ENCODE results near the gene CD4.

CD4 gene

DNA sequence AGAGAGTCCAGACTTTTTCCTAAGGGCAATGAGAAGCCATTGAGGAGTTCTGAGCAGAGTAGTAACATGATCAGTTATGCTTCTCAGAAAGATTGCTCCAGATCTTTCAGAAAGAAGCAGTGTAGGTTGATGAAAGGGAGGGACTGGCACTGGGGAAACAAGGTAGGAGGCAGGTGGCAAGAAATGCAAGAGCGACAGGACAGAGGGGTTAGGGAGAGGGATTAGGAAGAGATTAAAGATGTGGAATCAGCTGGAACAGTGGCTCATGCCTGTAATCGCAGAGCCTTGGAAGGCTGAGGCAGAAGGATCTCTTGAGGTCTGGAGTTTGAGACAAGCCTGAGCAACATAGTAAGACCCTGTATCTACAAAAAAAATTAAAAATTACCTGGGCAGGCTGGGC lies 58.3 kb downstream of the CD4 start:
- Histone ChIP-seq H3K4me2 (ENCODE audit: low read depth, low read length, poor library complexity, severe bottlenecking) (no peak overlapping the region), H3K9me3 (ENCODE audit: insufficient read depth, low read length) (no peaks in the 10 kb centered on the region), H3F3A (ENCODE audit: insufficient read depth) (peaks cover 9% of the 10 kb centered on the region; the same call in 1 of the 2 replicates), H3K4me3 (ENCODE audit: insufficient read depth, low read length, poor library complexity, severe bottlenecking) (no peak overlapping the region), H3K27me3 (ENCODE audit: low read length) (no peaks in the 10 kb centered on the region), H3K9ac (ENCODE audit: low read length) (no peak overlapping the region), H3K79me2 (ENCODE audit: insufficient read depth, low read length) (peaks cover 17% of the 10 kb centered on the region), H3K9me2 (replicated peaks; ENCODE audit: insufficient read depth, low read length) (no peaks in the 10 kb centered on the region), H2AFZ (ENCODE audit: low read depth, low read length, severe bottlenecking) (no peak overlapping the region), H3K27ac (ENCODE audit: low read depth, low read length) (no peak overlapping the region), H4K20me1 (ENCODE audit: low read depth, low read length) (no peaks in the 10 kb centered on the region), H3K36me3 (ENCODE audit: low read length) (no peaks in the 10 kb centered on the region)
- TF ChIP-seq CTCF (IDR thresholded peaks at IDR 0.05; ENCODE audit: insufficient read depth, low read length, poor library complexity, severe bottlenecking) (no peak), EZH2phosphoT487 (conservative IDR thresholded peaks at IDR 0.05; ENCODE audit: low read length) (no peak)

GRCh38 chr12:6849427-6849826 lies 60.1 kb downstream of the CD4 start:
- Histone ChIP-seq H3K9ac (ENCODE audit: low read length) (0 out of 2 replicates have a peak overlapping the region, but pooled peaks have one; percentile 93), H3K9me3 (ENCODE audit: insufficient read depth, low read length) (no peaks in the 10 kb centered on the region), H3K36me3 (ENCODE audit: low read length) (no peaks in the 10 kb centered on the region), H3F3A (ENCODE audit: insufficient read depth) (peaks cover 9% of the 10 kb centered on the region; the same call in 1 of the 2 replicates), H2AFZ (ENCODE audit: low read depth, low read length, severe bottlenecking) (no peak overlapping the region), H3K27me3 (ENCODE audit: low read length) (no peaks in the 10 kb centered on the region), H3K9me2 (replicated peaks; ENCODE audit: insufficient read depth, low read length) (no peaks in the 10 kb centered on the region), H3K79me2 (ENCODE audit: insufficient read depth, low read length) (peaks cover 34% of the 10 kb centered on the region), H4K20me1 (ENCODE audit: low read depth, low read length) (no peaks in the 10 kb centered on the region), H3K4me3 (ENCODE audit: insufficient read depth, low read length, poor library complexity, severe bottlenecking) (no peak overlapping the region), H3K4me2 (ENCODE audit: low read depth, low read length, poor library complexity, severe bottlenecking) (peak overlapping the region; percentile 73), H3K27ac (ENCODE audit: low read depth, low read length) (no peak overlapping the region)
- TF ChIP-seq CTCF (IDR thresholded peaks at IDR 0.05; ENCODE audit: insufficient read depth, low read length, poor library complexity, severe bottlenecking) (no peak), EZH2phosphoT487 (conservative IDR thresholded peaks at IDR 0.05; ENCODE audit: low read length) (no peak)

- Histone ChIP-seq H3F3A (ENCODE audit: insufficient read depth) (peaks cover 5% of the 10 kb centered on the region; the same call in 1 of the 2 replicates), H3K9me2 (replicated peaks; ENCODE audit: insufficient read depth, low read length) (no peaks in the 10 kb centered on the region), H3K9ac (ENCODE audit: low read length) (peak overlapping the region; percentile 93), H2AFZ (ENCODE audit: low read depth, low read length, severe bottlenecking) (no peak overlapping the region), H3K4me2 (ENCODE audit: low read depth, low read length, poor library complexity, severe bottlenecking) (peak overlapping the region; percentile 73), H4K20me1 (ENCODE audit: low read depth, low read length) (no peaks in the 10 kb centered on the region), H3K27me3 (ENCODE audit: low read length) (no peaks in the 10 kb centered on the region), H3K4me3 (ENCODE audit: insufficient read depth, low read length, poor library complexity, severe bottlenecking) (peak overlapping the region; percentile 87), H3K9me3 (ENCODE audit: insufficient read depth, low read length) (no peaks in the 10 kb centered on the region), H3K36me3 (ENCODE audit: low read length) (no peaks in the 10 kb centered on the region), H3K27ac (ENCODE audit: low read depth, low read length) (peak overlapping the region; percentile 83), H3K79me2 (ENCODE audit: insufficient read depth, low read length) (peaks cover 38% of the 10 kb centered on the region)
- TF ChIP-seq CTCF (IDR thresholded peaks at IDR 0.05; ENCODE audit: insufficient read depth, low read length, poor library complexity, severe bottlenecking) (no peak), EZH2phosphoT487 (conservative IDR thresholded peaks at IDR 0.05; ENCODE audit: low read length) (no peak)
Measured at GRCh38 chr12:6849976-6850560, 60.7 kb downstream of the CD4 start.
